ENCODE results near the gene KIAA1549.

GRCh38 chr7:138898802-138899201 is 82.4 kb downstream of the KIAA1549 start:
- TF ChIP-seq CTCF (IDR thresholded peaks at IDR 0.05) (no peak), POLR2A (IDR thresholded peaks at IDR 0.05) (no peak)

All from lower leg skin (tissue), 3 donors.